Measurements from ENCODE around the gene PIK3CD.

The PIK3CD gene

GRCh38 chr1:9603307-9603706 is 48.2 kb upstream of the PIK3CD start:
- Histone ChIP-seq H2AFZ (ENCODE audit: low read length) (no peak overlapping the region), H3K27me3 (ENCODE audit: insufficient read depth, low read length) (no peaks in the 10 kb centered on the region), H4K20me1 (ENCODE audit: insufficient read depth, low read length) (no peaks in the 10 kb centered on the region), H3K4me1 (ENCODE audit: insufficient read depth, low read length, severe bottlenecking) (no peaks in the 10 kb centered on the region), H3K79me2 (ENCODE audit: insufficient read depth, low read length) (no peaks in the 10 kb centered on the region), H3K4me2 (ENCODE audit: low read length) (no peak overlapping the region), H3K4me3 (ENCODE audit: low read depth, low read length, poor library complexity, severe bottlenecking) (no peak overlapping the region), H3K27ac (ENCODE audit: low read depth, low read length, poor library complexity, severe bottlenecking) (no peak overlapping the region), H3K9ac (ENCODE audit: low read length) (no peak overlapping the region), H3K9me2 (ENCODE audit: low read depth, low read length) (no peaks in the 10 kb centered on the region), H3K9me3 (ENCODE audit: low read length) (no peaks in the 10 kb centered on the region), H3K36me3 (ENCODE audit: insufficient read depth, low read length) (peaks cover 82% of the 10 kb centered on the region), H3F3A (ENCODE audit: insufficient read depth, low read length) (no peaks in the 10 kb centered on the region)
- no peak for TF ChIP-seq EZH2 (IDR thresholded peaks at IDR 0.05; ENCODE audit: borderline replicate concordance, low read length)
- TF ChIP-seq CTCF (IDR thresholded peaks at IDR 0.05; ENCODE audit: low read length), result no peak

DNA sequence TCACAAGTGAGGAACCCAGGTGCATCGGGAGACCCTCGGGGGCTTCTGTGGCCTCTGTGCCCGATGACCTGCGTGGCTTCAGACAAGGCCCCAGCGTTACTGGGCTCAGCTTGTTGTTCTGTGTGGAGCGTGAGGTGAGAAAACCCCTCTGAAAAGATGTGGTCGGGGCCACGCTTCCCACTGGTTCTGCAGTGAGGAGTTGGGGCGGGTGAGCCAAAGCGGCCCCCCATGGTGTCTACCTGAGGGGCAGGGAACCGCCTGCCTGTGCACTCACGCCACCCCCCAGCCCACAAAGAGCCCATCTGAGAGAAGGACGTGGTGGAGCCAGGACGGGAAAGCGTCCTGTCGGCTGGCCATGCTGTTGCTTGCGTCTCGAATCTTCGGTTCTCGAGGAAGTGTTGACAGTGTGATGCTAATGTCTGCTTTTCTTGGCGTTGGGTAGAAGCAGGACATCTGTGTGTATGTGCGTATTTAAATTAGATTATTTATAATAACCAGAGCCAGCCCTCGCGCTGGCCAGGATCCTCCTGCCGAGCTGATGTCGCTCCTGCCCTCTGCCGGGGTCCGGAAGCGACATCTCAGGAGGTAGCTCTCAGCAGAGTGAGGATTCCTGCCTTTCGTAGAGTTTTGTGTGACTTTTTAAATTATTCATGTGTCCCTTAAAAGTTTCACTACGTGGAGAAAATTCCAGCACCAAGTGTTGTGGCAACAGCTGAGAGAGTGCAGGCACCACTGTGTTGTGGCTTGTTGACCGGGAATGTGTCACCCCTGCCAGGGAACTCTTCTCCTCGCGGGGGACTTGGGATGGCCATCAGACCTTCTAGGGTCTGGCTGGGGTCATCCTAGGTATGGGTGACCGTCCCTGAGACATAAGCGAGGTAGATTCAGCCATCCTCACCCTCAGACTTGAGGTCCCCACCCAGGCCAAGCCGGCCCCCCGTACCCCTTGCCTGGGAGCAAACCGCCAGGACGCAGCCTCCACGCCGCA is 47.5 kb upstream of the PIK3CD start:
- no peak overlapping the region for H2AFZ ChIP-seq (ENCODE audit: low read length)
- no peak overlapping the region for H3K27ac ChIP-seq (ENCODE audit: low read depth, low read length, poor library complexity, severe bottlenecking)

GRCh38 chr1:9604836-9605235 is 46.7 kb upstream of the PIK3CD start:
- H3K79me2 ChIP-seq (ENCODE audit: insufficient read depth, low read length), result no peaks in the 10 kb centered on the region
- H3K4me2 ChIP-seq (ENCODE audit: low read length), result no peak overlapping the region
- no peaks in the 10 kb centered on the region for H3K9me2 ChIP-seq (ENCODE audit: low read depth, low read length)
- H3K4me1 ChIP-seq (ENCODE audit: insufficient read depth, low read length, severe bottlenecking), result no peaks in the 10 kb centered on the region
- no peaks in the 10 kb centered on the region for H3F3A ChIP-seq (ENCODE audit: insufficient read depth, low read length)
- no peak overlapping the region for H2AFZ ChIP-seq (ENCODE audit: low read length)
- no peak overlapping the region for H3K9ac ChIP-seq (ENCODE audit: low read length)
- H3K27ac ChIP-seq (ENCODE audit: low read depth, low read length, poor library complexity, severe bottlenecking), result no peak overlapping the region
- H3K36me3 ChIP-seq (ENCODE audit: insufficient read depth, low read length), result peaks cover 91% of the 10 kb centered on the region
- no peaks in the 10 kb centered on the region for H3K27me3 ChIP-seq (ENCODE audit: insufficient read depth, low read length)
- TF ChIP-seq EZH2 (IDR thresholded peaks at IDR 0.05; ENCODE audit: borderline replicate concordance, low read length) (no peak), CTCF (IDR thresholded peaks at IDR 0.05; ENCODE audit: low read length) (no peak)
- no peaks in the 10 kb centered on the region for H3K9me3 ChIP-seq (ENCODE audit: low read length)
- no peak overlapping the region for H3K4me3 ChIP-seq (ENCODE audit: low read depth, low read length, poor library complexity, severe bottlenecking)
- no peaks in the 10 kb centered on the region for H4K20me1 ChIP-seq (ENCODE audit: insufficient read depth, low read length)

More for the DNA sequence above, 47.5 kb upstream of the PIK3CD start:
- no peak overlapping the region for H3K4me2 ChIP-seq (ENCODE audit: low read length)
- no peaks in the 10 kb centered on the region for H3F3A ChIP-seq (ENCODE audit: insufficient read depth, low read length)
- no peak overlapping the region for H3K4me3 ChIP-seq (ENCODE audit: low read depth, low read length, poor library complexity, severe bottlenecking)
- H3K9me3 ChIP-seq (ENCODE audit: low read length), result no peaks in the 10 kb centered on the region
- H3K27me3 ChIP-seq (ENCODE audit: insufficient read depth, low read length), result no peaks in the 10 kb centered on the region
- H3K4me1 ChIP-seq (ENCODE audit: insufficient read depth, low read length, severe bottlenecking), result no peaks in the 10 kb centered on the region
- no peaks in the 10 kb centered on the region for H3K79me2 ChIP-seq (ENCODE audit: insufficient read depth, low read length)
- H3K9me2 ChIP-seq (ENCODE audit: low read depth, low read length), result no peaks in the 10 kb centered on the region
- no peaks in the 10 kb centered on the region for H4K20me1 ChIP-seq (ENCODE audit: insufficient read depth, low read length)
- TF ChIP-seq CTCF (IDR thresholded peaks at IDR 0.05; ENCODE audit: low read length) (no peak), EZH2 (IDR thresholded peaks at IDR 0.05; ENCODE audit: borderline replicate concordance, low read length) (no peak)
- peaks cover 85% of the 10 kb centered on the region for H3K36me3 ChIP-seq (ENCODE audit: insufficient read depth, low read length)
- no peak overlapping the region for H3K9ac ChIP-seq (ENCODE audit: low read length)

Measured in OCI-LY1 (cell line).